ENCODE measurements around the gene C12orf75.

C12orf75 gene

GRCh38 chr12:105348142-105348541, 17.7 kb downstream of the C12orf75 start:
- no peaks in the 10 kb centered on the region for H3K36me3 ChIP-seq (ENCODE audit: control insufficient read depth in 1 of 2, insufficient read depth in 2 of 2, low read length in 2 of 2)
- H3K27ac ChIP-seq (ENCODE audit: low read depth, low read length): no peak overlapping the region
- H3K9ac ChIP-seq (ENCODE audit: low read depth in 1 of 2, low read length in 2 of 2): no peak overlapping the region
- H3K9me3 ChIP-seq (ENCODE audit: control insufficient read depth in 1 of 2, low read length in 2 of 2): no peaks in the 10 kb centered on the region
- H3K27me3 ChIP-seq (ENCODE audit: control insufficient read depth in 1 of 2, insufficient read depth in 2 of 2, low read length in 2 of 2): no peaks in the 10 kb centered on the region
- H3K4me3 ChIP-seq (ENCODE audit: low read depth in 1 of 2, low read length in 2 of 2): no peak overlapping the region
- H3K4me1 ChIP-seq (ENCODE audit: control insufficient read depth in 1 of 2, insufficient read depth in 2 of 2, low read length in 2 of 2): no peaks in the 10 kb centered on the region

GRCh38 chr12:105348561-105348960, 18.1 kb downstream of the C12orf75 start:
- Histone ChIP-seq H3K9ac (ENCODE audit: low read depth in 1 of 2, low read length in 2 of 2) (no peak overlapping the region), H3K4me3 (ENCODE audit: low read depth in 1 of 2, low read length in 2 of 2) (no peak overlapping the region), H3K27ac (ENCODE audit: low read depth, low read length) (no peak overlapping the region), H3K9me3 (ENCODE audit: control insufficient read depth in 1 of 2, low read length in 2 of 2) (no peaks in the 10 kb centered on the region), H3K27me3 (ENCODE audit: control insufficient read depth in 1 of 2, insufficient read depth in 2 of 2, low read length in 2 of 2) (no peaks in the 10 kb centered on the region), H3K36me3 (ENCODE audit: control insufficient read depth in 1 of 2, insufficient read depth in 2 of 2, low read length in 2 of 2) (no peaks in the 10 kb centered on the region), H3K4me1 (ENCODE audit: control insufficient read depth in 1 of 2, insufficient read depth in 2 of 2, low read length in 2 of 2) (no peaks in the 10 kb centered on the region)

DNA sequence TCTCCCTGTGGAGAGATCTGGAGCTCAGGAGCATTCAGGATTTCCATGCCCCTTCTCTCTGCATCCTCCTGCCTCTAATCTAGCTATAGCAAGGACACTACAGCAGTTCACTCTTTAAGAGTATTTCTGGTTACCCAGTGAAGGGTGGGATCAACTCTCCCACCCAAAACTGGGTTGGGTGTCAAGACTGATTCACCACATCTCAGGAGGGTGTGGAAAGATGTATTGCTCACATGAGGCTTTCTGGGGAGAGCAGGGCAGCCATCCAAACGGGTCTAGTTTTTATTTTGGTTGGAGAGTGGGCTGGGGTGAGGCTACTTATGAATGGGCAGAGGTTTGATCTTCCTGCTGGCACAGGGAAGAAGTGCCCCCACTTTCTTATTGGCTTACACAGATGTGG, 18.6 kb downstream of the C12orf75 start:
- no peaks in the 10 kb centered on the region for H3K36me3 ChIP-seq (ENCODE audit: control insufficient read depth in 1 of 2, insufficient read depth in 2 of 2, low read length in 2 of 2)
- H3K4me1 ChIP-seq (ENCODE audit: control insufficient read depth in 1 of 2, insufficient read depth in 2 of 2, low read length in 2 of 2): no peaks in the 10 kb centered on the region
- no peak overlapping the region for H3K27ac ChIP-seq (ENCODE audit: low read depth, low read length)
- no peak overlapping the region for H3K9ac ChIP-seq (ENCODE audit: low read depth in 1 of 2, low read length in 2 of 2)
- no peak overlapping the region for H3K4me3 ChIP-seq (ENCODE audit: low read depth in 1 of 2, low read length in 2 of 2)
- no peaks in the 10 kb centered on the region for H3K27me3 ChIP-seq (ENCODE audit: control insufficient read depth in 1 of 2, insufficient read depth in 2 of 2, low read length in 2 of 2)
- H3K9me3 ChIP-seq (ENCODE audit: control insufficient read depth in 1 of 2, low read length in 2 of 2): no peaks in the 10 kb centered on the region

DNA sequence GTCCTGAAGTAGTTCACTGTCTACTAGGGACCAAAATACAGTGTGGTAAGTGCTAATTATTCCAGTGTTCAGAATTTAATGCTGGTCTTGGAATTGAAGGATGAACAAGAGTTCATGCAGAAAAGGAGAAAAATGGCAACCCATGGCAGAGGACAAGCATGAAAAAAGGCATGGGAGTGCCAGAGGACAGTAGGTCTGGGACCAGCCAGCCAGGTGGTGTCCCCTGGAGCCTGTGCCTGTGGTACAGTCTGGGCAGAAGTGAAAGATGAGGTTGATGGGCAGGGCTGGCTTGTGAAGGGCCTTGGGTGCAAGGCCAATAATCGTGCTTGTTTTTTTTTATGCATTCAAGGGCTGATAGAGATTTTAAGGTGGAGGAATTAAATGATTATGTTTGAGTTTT, 21.0 kb downstream of the C12orf75 start:
- H3K9ac ChIP-seq (ENCODE audit: low read depth in 1 of 2, low read length in 2 of 2): no peak overlapping the region
- H3K9me3 ChIP-seq (ENCODE audit: control insufficient read depth in 1 of 2, low read length in 2 of 2): no peaks in the 10 kb centered on the region
- no peaks in the 10 kb centered on the region for H3K4me1 ChIP-seq (ENCODE audit: control insufficient read depth in 1 of 2, insufficient read depth in 2 of 2, low read length in 2 of 2)
- H3K4me3 ChIP-seq (ENCODE audit: low read depth in 1 of 2, low read length in 2 of 2): no peak overlapping the region
- H3K27ac ChIP-seq (ENCODE audit: low read depth, low read length): no peak overlapping the region
- no peaks in the 10 kb centered on the region for H3K27me3 ChIP-seq (ENCODE audit: control insufficient read depth in 1 of 2, insufficient read depth in 2 of 2, low read length in 2 of 2)
- H3K36me3 ChIP-seq (ENCODE audit: control insufficient read depth in 1 of 2, insufficient read depth in 2 of 2, low read length in 2 of 2): no peaks in the 10 kb centered on the region

DNA sequence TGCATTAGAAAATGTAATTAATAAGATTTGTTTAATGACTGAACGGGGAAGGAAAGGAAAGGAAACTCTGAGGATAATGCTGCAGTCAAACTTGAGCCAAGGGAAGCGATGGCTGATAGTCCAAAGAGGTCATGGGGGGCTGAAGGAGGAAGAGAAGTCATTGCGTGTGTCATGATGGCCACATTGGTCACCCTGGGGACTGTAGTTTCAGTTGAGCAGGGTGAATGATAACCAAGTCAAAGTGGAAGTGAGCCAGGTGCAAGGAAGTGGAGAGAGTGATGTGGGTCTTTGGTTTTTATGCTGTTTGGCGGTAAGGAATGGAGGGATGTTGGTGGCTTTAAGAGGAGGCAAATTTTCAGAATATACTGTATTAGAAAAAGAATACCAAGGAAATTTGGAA, 21.6 kb downstream of the C12orf75 start:
- Histone ChIP-seq H3K36me3 (ENCODE audit: control insufficient read depth in 1 of 2, insufficient read depth in 2 of 2, low read length in 2 of 2) (no peaks in the 10 kb centered on the region), H3K27ac (ENCODE audit: low read depth, low read length) (no peak overlapping the region), H3K9ac (ENCODE audit: low read depth in 1 of 2, low read length in 2 of 2) (no peak overlapping the region), H3K4me1 (ENCODE audit: control insufficient read depth in 1 of 2, insufficient read depth in 2 of 2, low read length in 2 of 2) (peaks cover 0 to 4% of the 10 kb centered on the region in 2 donors), H3K27me3 (ENCODE audit: control insufficient read depth in 1 of 2, insufficient read depth in 2 of 2, low read length in 2 of 2) (no peaks in the 10 kb centered on the region), H3K4me3 (ENCODE audit: low read depth in 1 of 2, low read length in 2 of 2) (no peak overlapping the region), H3K9me3 (ENCODE audit: control insufficient read depth in 1 of 2, low read length in 2 of 2) (no peaks in the 10 kb centered on the region)

DNA sequence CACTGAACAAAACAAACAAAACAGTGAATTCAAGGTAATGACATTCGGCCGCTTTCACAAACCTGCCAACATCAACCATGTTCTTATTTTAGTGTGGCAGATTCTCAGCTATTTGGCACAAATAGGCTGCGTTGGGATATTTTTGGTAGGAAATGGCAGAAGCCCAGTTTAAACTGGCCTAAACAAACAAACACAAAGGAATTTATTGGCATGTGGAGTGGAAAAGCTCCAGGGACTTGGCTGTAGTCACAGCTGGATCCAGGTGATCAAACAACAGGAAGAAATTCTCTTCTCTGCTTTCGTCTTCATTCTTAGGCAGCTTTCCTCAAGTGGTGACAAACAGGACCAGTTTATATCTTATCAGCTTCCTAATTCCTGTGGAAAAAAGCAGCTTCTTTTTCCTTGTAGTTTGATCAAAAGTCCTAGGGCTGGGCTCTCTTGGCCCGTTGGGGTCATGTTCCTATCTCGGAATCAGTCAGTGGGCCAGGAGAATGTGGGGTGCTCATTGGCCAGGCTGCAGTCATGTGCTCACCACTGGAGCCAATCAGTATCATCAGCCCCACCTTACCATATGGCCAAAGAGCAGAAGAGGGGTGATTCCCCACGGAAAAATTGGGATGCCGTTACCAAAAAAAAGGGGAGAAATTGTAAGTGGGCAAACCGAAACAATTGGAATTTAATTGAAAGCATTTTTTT, 22.6 kb downstream of the C12orf75 start:
- Histone ChIP-seq H3K4me3 (ENCODE audit: low read depth in 1 of 2, low read length in 2 of 2) (no peak overlapping the region), H3K9me3 (ENCODE audit: control insufficient read depth in 1 of 2, low read length in 2 of 2) (no peaks in the 10 kb centered on the region), H3K9ac (ENCODE audit: low read depth in 1 of 2, low read length in 2 of 2) (no peak overlapping the region), H3K4me1 (ENCODE audit: control insufficient read depth in 1 of 2, insufficient read depth in 2 of 2, low read length in 2 of 2) (peaks cover 0 to 5% of the 10 kb centered on the region in 2 donors), H3K27ac (ENCODE audit: low read depth, low read length) (no peak overlapping the region), H3K27me3 (ENCODE audit: control insufficient read depth in 1 of 2, insufficient read depth in 2 of 2, low read length in 2 of 2) (no peaks in the 10 kb centered on the region), H3K36me3 (ENCODE audit: control insufficient read depth in 1 of 2, insufficient read depth in 2 of 2, low read length in 2 of 2) (no peaks in the 10 kb centered on the region)

- H3K4me3 ChIP-seq (ENCODE audit: low read depth in 1 of 2, low read length in 2 of 2): no peak overlapping the region
- peaks cover 0 to 5% of the 10 kb centered on the region in 2 donors for H3K4me1 ChIP-seq (ENCODE audit: control insufficient read depth in 1 of 2, insufficient read depth in 2 of 2, low read length in 2 of 2)
- H3K27me3 ChIP-seq (ENCODE audit: control insufficient read depth in 1 of 2, insufficient read depth in 2 of 2, low read length in 2 of 2): no peaks in the 10 kb centered on the region
- H3K27ac ChIP-seq (ENCODE audit: low read depth, low read length): no peak overlapping the region
- H3K36me3 ChIP-seq (ENCODE audit: control insufficient read depth in 1 of 2, insufficient read depth in 2 of 2, low read length in 2 of 2): no peaks in the 10 kb centered on the region
- H3K9ac ChIP-seq (ENCODE audit: low read depth in 1 of 2, low read length in 2 of 2): no peak overlapping the region
- H3K9me3 ChIP-seq (ENCODE audit: control insufficient read depth in 1 of 2, low read length in 2 of 2): no peaks in the 10 kb centered on the region
These were observed 25.3 kb downstream of the C12orf75 start for GRCh38 chr12:105355752-105356151.

- no peaks in the 10 kb centered on the region for H3K9me3 ChIP-seq (ENCODE audit: control insufficient read depth in 1 of 2, low read length in 2 of 2)
- no peak overlapping the region for H3K4me3 ChIP-seq (ENCODE audit: low read depth in 1 of 2, low read length in 2 of 2)
- H3K36me3 ChIP-seq (ENCODE audit: control insufficient read depth in 1 of 2, insufficient read depth in 2 of 2, low read length in 2 of 2): no peaks in the 10 kb centered on the region
- peaks cover 0 to 5% of the 10 kb centered on the region in 2 donors for H3K4me1 ChIP-seq (ENCODE audit: control insufficient read depth in 1 of 2, insufficient read depth in 2 of 2, low read length in 2 of 2)
- no peaks in the 10 kb centered on the region for H3K27me3 ChIP-seq (ENCODE audit: control insufficient read depth in 1 of 2, insufficient read depth in 2 of 2, low read length in 2 of 2)
- H3K9ac ChIP-seq (ENCODE audit: low read depth in 1 of 2, low read length in 2 of 2): no peak overlapping the region
- H3K27ac ChIP-seq (ENCODE audit: low read depth, low read length): no peak overlapping the region
These were observed 26.7 kb downstream of the C12orf75 start for GRCh38 chr12:105357162-105357691.

GRCh38 chr12:105358789-105359188, 28.3 kb downstream of the C12orf75 start:
- Histone ChIP-seq H3K9ac (ENCODE audit: low read depth in 1 of 2, low read length in 2 of 2) (no peak overlapping the region), H3K27ac (ENCODE audit: low read depth, low read length) (no peak overlapping the region), H3K36me3 (ENCODE audit: control insufficient read depth in 1 of 2, insufficient read depth in 2 of 2, low read length in 2 of 2) (no peaks in the 10 kb centered on the region), H3K4me1 (ENCODE audit: control insufficient read depth in 1 of 2, insufficient read depth in 2 of 2, low read length in 2 of 2) (peaks cover 0 to 5% of the 10 kb centered on the region in 2 donors), H3K4me3 (ENCODE audit: low read depth in 1 of 2, low read length in 2 of 2) (no peak overlapping the region), H3K9me3 (ENCODE audit: control insufficient read depth in 1 of 2, low read length in 2 of 2) (no peaks in the 10 kb centered on the region), H3K27me3 (ENCODE audit: control insufficient read depth in 1 of 2, insufficient read depth in 2 of 2, low read length in 2 of 2) (no peaks in the 10 kb centered on the region)

DNA sequence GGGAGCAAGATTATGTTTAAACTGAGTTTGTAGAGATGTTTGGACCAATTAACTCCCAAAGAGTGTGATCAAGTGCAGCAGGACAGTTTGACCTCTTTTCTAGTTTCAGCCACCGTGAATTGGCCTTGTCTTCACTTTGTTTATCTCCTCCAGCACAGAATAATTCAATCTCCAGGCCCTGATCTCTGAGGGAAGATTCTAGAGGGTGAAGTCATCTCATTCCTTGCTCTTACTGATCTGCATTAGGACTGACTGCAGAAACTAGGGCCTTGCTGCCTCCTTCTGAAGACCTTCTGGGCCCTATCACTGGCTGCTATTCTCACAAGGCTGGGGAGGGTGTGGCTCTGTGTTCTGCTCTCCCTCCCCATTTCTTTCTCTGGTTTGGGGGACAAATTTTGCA, 29.4 kb downstream of the C12orf75 start:
- peaks cover 0 to 5% of the 10 kb centered on the region in 2 donors for H3K4me1 ChIP-seq (ENCODE audit: control insufficient read depth in 1 of 2, insufficient read depth in 2 of 2, low read length in 2 of 2)
- no peak overlapping the region for H3K4me3 ChIP-seq (ENCODE audit: low read depth in 1 of 2, low read length in 2 of 2)
- no peak overlapping the region for H3K27ac ChIP-seq (ENCODE audit: low read depth, low read length)
- no peak overlapping the region for H3K9ac ChIP-seq (ENCODE audit: low read depth in 1 of 2, low read length in 2 of 2)
- H3K27me3 ChIP-seq (ENCODE audit: control insufficient read depth in 1 of 2, insufficient read depth in 2 of 2, low read length in 2 of 2): no peaks in the 10 kb centered on the region
- H3K36me3 ChIP-seq (ENCODE audit: control insufficient read depth in 1 of 2, insufficient read depth in 2 of 2, low read length in 2 of 2): no peaks in the 10 kb centered on the region
- H3K9me3 ChIP-seq (ENCODE audit: control insufficient read depth in 1 of 2, low read length in 2 of 2): no peaks in the 10 kb centered on the region

Measured in duodenal mucosa (tissue), 2 donors.